Measurements from ENCODE around the gene BMP6.
A peak's percentile ranks its signal among the peaks of the same experiment; 100 is the strongest.
"Not testable (repeated sequence)": the region's sequence is repeated elsewhere in the genome, so short reads cannot be mapped to it uniquely, and the experiment has no call there.

BMP6 gene

GRCh38 chr6:7887278-7887991 is 161.5 kb downstream of the BMP6 start:
- DNase-seq (ENCODE audit: low spot score): no peak

GRCh38 chr6:7888587-7889357 is 162.9 kb downstream of the BMP6 start:
- no peak for DNase-seq (ENCODE audit: low spot score)

- DNase-seq (ENCODE audit: low spot score): no peak
These were observed 165.4 kb downstream of the BMP6 start for GRCh38 chr6:7891078-7891872.

- not testable (repeated sequence) for DNase-seq (ENCODE audit: low spot score)
These were observed 166.5 kb downstream of the BMP6 start for GRCh38 chr6:7892367-7892766.

- no peak for DNase-seq (ENCODE audit: low spot score)
These were observed 167.4 kb downstream of the BMP6 start for GRCh38 chr6:7893342-7893741.

- no peak for DNase-seq (ENCODE audit: low spot score)
These were observed 168.6 kb downstream of the BMP6 start for GRCh38 chr6:7894262-7895124.

GRCh38 chr6:7895125-7895423 is 169.2 kb downstream of the BMP6 start:
- DNase-seq (ENCODE audit: low spot score): no peak

- no peak for DNase-seq (ENCODE audit: low spot score)
These were observed 170.6 kb downstream of the BMP6 start for GRCh38 chr6:7896465-7896987.

- DNase-seq (ENCODE audit: low spot score): peak; percentile 52
These were observed 171.7 kb downstream of the BMP6 start for GRCh38 chr6:7897461-7898192.

GRCh38 chr6:7898193-7898586 is 172.3 kb downstream of the BMP6 start:
- DNase-seq (ENCODE audit: low spot score): not testable (repeated sequence)

GRCh38 chr6:7899101-7899888 is 173.4 kb downstream of the BMP6 start:
- DNase-seq (ENCODE audit: low spot score): peak; percentile 45

GRCh38 chr6:7899889-7900213 is 174.0 kb downstream of the BMP6 start:
- no peak for DNase-seq (ENCODE audit: low spot score)

GRCh38 chr6:7900621-7901020 is 174.7 kb downstream of the BMP6 start:
- peak; percentile 41 for DNase-seq (ENCODE audit: low spot score)

GRCh38 chr6:7901056-7901455 is 175.2 kb downstream of the BMP6 start:
- DNase-seq (ENCODE audit: low spot score): no peak

GRCh38 chr6:7901780-7902179 is 175.9 kb downstream of the BMP6 start:
- no peak for DNase-seq (ENCODE audit: low spot score)

- no peak for DNase-seq (ENCODE audit: low spot score)
These were observed 176.3 kb downstream of the BMP6 start for GRCh38 chr6:7902221-7902620.

- no peak for DNase-seq (ENCODE audit: low spot score)
These were observed 177.0 kb downstream of the BMP6 start for GRCh38 chr6:7902867-7903266.

- DNase-seq (ENCODE audit: low spot score): no peak
These were observed 177.8 kb downstream of the BMP6 start for GRCh38 chr6:7903673-7904072.

GRCh38 chr6:7904654-7905319 is 178.9 kb downstream of the BMP6 start:
- DNase-seq (ENCODE audit: low spot score): no peak

GRCh38 chr6:7905416-7905815 is 179.5 kb downstream of the BMP6 start:
- no peak for DNase-seq (ENCODE audit: low spot score)
